Panc1 (cell line): Measurements from ENCODE around the gene DDB1. TPM values are rescaled to one million over a fixed set of nuclear protein-coding genes. Genes with fewer than 3 reads are reported as not detected.

Source experiments
- ATAC-seq: fragments of 200-7000 bp; cut with Tn5 transposase; 2 replicates; pipeline ENCODE4 v1.9.1; 2020; ENCODE audit warnings: mild to moderate bottlenecking, moderate library complexity
- Bru-seq: library from RNA; stranded (reverse); fragments of 400-500 nt; gene quantifications from one replicate; lab custom pipeline; 2021; lab: Mats Ljungman, UMichigan
- BruChase-seq, 2 experiments: library from RNA; stranded (reverse); fragments of 400-500 nt; gene quantifications; one replicate each; lab custom pipeline; 2021; lab: Mats Ljungman, UMichigan
- BruUV-seq: library from RNA; stranded (reverse); fragments of 400-500 nt; replicated peaks from 2 replicates; lab custom pipeline; 2021; lab: Mats Ljungman, UMichigan
- CTCF ChIA-PET: fragments of 300-600 bp; sonication (Branson Sonifier 250); formaldehyde crosslinking; loops from one replicate; lab custom pipeline; 2022; ENCODE audit warnings: antibody characterized with exemption; lab: Charles Lee
- POLR2A ChIA-PET: fragments of 300-600 bp; sonication (Branson Sonifier 250); formaldehyde crosslinking; loops from one replicate; lab custom pipeline; 2022; ENCODE audit warnings: antibody characterized with exemption; lab: Charles Lee
- DNase-seq: peaks from one replicate; pipeline ENCODE4 v3.0.0-alpha.2; 2010; ENCODE audit warnings: low read depth, low spot score
- H3K27ac ChIP-seq: 2 replicates; pipeline ENCODE4 v1.5.1; 2011; ENCODE audit warnings: mild to moderate bottlenecking, low read length, inconsistent platforms
- H3K27me3 ChIP-seq: fragments of 200-500 bp; sonication (Bioruptor generic); 2 replicates; pipeline ENCODE4 v1.6.0; 2014; ENCODE audit warnings: low read length, inconsistent platforms; ENCODE audit not compliant: control insufficient read depth, insufficient read depth
- H3K36me3 ChIP-seq: fragments of 200-500 bp; sonication (Bioruptor generic); 2 replicates; pipeline ENCODE4 v1.5.1; 2014; ENCODE audit warnings: inconsistent platforms, mild to moderate bottlenecking, low read length, moderate library complexity; ENCODE audit not compliant: control insufficient read depth, insufficient read depth
- H3K4me1 ChIP-seq: 2 replicates; pipeline ENCODE4 v1.5.1; 2011; ENCODE audit warnings: inconsistent platforms, mild to moderate bottlenecking, low read length, moderate library complexity; ENCODE audit not compliant: control insufficient read depth, insufficient read depth
- H3K4me3 ChIP-seq, 2 experiments: 2 replicates each; pipeline ENCODE4 v1.5.1; 2011 to 2012; ENCODE audit warnings: low read depth in 2 of 2, low read length in 2 of 2, mild to moderate bottlenecking in 2 of 2, inconsistent platforms in 1 of 2, moderate library complexity in 1 of 2
- H3K9me3 ChIP-seq: fragments of 200-500 bp; sonication (Bioruptor generic); 2 replicates; pipeline ENCODE4 v1.5.1; 2014; ENCODE audit warnings: low read depth, mild to moderate bottlenecking, inconsistent platforms, low read length, moderate library complexity; ENCODE audit not compliant: control insufficient read depth, insufficient read depth
- POLR2AphosphoS5 ChIP-seq: IDR thresholded peaks from 2 replicates; pipeline ENCODE4 v1.6.1; 2012; ENCODE audit warnings: mild to moderate bottlenecking, low read depth, low read length, moderate library complexity
- SIN3A ChIP-seq: IDR thresholded peaks from 2 replicates; pipeline ENCODE4 v1.6.1; 2012; ENCODE audit warnings: low read depth, mild to moderate bottlenecking, low read length, moderate library complexity, borderline replicate concordance; ENCODE audit not compliant: insufficient read depth
- TCF7L2 ChIP-seq: IDR thresholded peaks from 2 replicates; pipeline ENCODE4 v1.6.1; 2011; ENCODE audit warnings: mild to moderate bottlenecking, low read depth, low read length, inconsistent platforms
- in situ Hi-C: cut with HindIII; loops from 2 replicates; pipeline ENCODE4 v1.10.0; 2016; ENCODE audit warnings: low sequenced_read_pairs, low pct_unique_long_range_greater_than_20kb
- intact Hi-C: fragments of 100-400 bp; cut with micrococcal nuclease; formaldehyde crosslinking; loops from one replicate; pipeline ENCODE4 v1.10.0; 2022; ENCODE audit not compliant: unreplicated experiment
- long read RNA-seq: library from polyadenylated mRNA; unstranded; transcript quantifications from one replicate; pipeline ENCODE4 v2.0.0, GENCODE V29; 2021; ENCODE audit not compliant: unreplicated experiment
- polyA plus RNA-seq: library from polyadenylated mRNA; unstranded; fragments of >200 nt; gene quantifications from one replicate; pipeline ENCODE4 v1.2.1, GENCODE V29; 2012; ENCODE audit warnings: missing spikeins; ENCODE audit not compliant: insufficient read length
- total RNA-seq: library from RNA; stranded (reverse); gene quantifications from one replicate; pipeline ENCODE4 v1.2.1, GENCODE V29; 2021; ENCODE audit not compliant: unreplicated experiment
- TF ChIP-seq, protein P1 (sequence below), 2 experiments: IDR thresholded peaks; 2 replicates each; pipeline ENCODE4 v1.6.1; 2011 to 2012; ENCODE audit warnings: low read depth in 2 of 2, control low read depth in 1 of 2, low read length in 1 of 2, mild to moderate bottlenecking in 1 of 2, moderate library complexity in 1 of 2; ENCODE audit not compliant: insufficient read depth in 1 of 2
- TF ChIP-seq, protein P2 (sequence below): fragments of 450-650 bp; IDR thresholded peaks from 2 replicates; pipeline ENCODE4 v1.5.1; 2017; ENCODE audit warnings: mild to moderate bottlenecking

Gene DDB1
- total RNA-seq (217 TPM), Bru-seq, nascent RNA (percentile 87 among the genes with signal in this experiment), BruChase-seq, experiment 1, labeled RNA remaining after a 2-hour chase (percentile 90 among the genes with signal in this experiment), BruChase-seq, experiment 2, labeled RNA remaining after a 6-hour chase (percentile 95 among the genes with signal in this experiment)
- polyA plus RNA-seq, result 134 TPM
- long read RNA-seq, full-length matches to known transcripts, result 363 of 542 reads
- long read RNA-seq, partial matches to known transcripts, result 120 of 542 reads
- long read RNA-seq, other reads (novel, unspliced or antisense), result 59 of 542 reads

DNA sequence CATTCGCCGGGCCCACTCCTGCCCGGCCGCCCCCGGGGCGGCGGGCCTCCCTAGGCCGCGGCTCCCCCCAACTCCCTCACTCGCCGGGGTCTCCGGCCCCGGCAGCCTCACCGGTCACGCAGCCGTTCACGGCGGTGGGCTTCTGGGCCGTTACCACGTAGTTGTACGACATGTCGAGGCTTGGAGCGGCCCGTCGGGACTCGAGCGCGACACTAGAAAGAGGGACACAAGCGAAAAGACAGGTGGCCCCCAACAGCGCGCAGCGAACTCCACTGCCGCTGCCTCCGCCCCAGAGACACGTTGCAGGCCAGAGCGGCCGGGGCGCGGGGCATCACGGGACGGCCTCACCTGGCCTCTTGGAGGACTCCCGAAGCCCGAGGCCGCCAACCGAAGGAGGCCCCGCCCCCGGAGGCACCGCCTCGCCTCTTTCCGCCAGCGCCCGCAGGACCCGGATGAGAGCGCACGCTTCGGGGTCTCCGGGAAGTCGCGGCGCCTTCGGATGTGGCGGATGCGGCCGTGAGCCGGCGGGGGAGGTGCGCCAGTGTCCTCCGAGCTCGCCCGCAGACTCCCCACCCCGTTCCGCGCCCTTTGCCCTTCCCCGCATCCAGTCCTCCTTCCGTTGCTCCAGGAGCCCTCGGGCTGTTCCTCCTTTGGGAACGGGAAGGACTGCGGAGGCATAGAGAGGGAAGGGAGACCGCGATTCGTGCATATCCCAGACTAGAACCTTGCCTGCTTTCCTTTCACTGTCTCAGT is at the start of gene DDB1, which contains the start of gene TKFC:
Gene DDB1 (minus strand): TSS at position 309 of the 753 bp plus-strand sequence. CDS start 137 bp downstream, at position 172.
Gene TKFC (plus strand): TSS at position 432 of the 753 bp plus-strand sequence. CDS start 1,501 bp downstream, outside the sequence.
- peaks cover 31% of the 10 kb centered on the region for H3K4me1 ChIP-seq
- peak; percentile 78; the same call in 1 of the 2 replicates for TF ChIP-seq SIN3A
- TF ChIP-seq, protein P1, sequence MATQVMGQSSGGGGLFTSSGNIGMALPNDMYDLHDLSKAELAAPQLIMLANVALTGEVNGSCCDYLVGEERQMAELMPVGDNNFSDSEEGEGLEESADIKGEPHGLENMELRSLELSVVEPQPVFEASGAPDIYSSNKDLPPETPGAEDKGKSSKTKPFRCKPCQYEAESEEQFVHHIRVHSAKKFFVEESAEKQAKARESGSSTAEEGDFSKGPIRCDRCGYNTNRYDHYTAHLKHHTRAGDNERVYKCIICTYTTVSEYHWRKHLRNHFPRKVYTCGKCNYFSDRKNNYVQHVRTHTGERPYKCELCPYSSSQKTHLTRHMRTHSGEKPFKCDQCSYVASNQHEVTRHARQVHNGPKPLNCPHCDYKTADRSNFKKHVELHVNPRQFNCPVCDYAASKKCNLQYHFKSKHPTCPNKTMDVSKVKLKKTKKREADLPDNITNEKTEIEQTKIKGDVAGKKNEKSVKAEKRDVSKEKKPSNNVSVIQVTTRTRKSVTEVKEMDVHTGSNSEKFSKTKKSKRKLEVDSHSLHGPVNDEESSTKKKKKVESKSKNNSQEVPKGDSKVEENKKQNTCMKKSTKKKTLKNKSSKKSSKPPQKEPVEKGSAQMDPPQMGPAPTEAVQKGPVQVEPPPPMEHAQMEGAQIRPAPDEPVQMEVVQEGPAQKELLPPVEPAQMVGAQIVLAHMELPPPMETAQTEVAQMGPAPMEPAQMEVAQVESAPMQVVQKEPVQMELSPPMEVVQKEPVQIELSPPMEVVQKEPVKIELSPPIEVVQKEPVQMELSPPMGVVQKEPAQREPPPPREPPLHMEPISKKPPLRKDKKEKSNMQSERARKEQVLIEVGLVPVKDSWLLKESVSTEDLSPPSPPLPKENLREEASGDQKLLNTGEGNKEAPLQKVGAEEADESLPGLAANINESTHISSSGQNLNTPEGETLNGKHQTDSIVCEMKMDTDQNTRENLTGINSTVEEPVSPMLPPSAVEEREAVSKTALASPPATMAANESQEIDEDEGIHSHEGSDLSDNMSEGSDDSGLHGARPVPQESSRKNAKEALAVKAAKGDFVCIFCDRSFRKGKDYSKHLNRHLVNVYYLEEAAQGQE (IDR thresholded peaks at IDR 0.05; ENCODE audit: insufficient read depth in 1 of 2, low read depth in 2 of 2, low read length in 1 of 2), result 0 out of 4 replicates have a peak, but pooled peaks of 1 of the 2 experiments have one; percentile 28
- no peak for TF ChIP-seq TCF7L2
- TF ChIP-seq POLR2AphosphoS5, result peak; percentile 96
- TF ChIP-seq, protein P2, sequence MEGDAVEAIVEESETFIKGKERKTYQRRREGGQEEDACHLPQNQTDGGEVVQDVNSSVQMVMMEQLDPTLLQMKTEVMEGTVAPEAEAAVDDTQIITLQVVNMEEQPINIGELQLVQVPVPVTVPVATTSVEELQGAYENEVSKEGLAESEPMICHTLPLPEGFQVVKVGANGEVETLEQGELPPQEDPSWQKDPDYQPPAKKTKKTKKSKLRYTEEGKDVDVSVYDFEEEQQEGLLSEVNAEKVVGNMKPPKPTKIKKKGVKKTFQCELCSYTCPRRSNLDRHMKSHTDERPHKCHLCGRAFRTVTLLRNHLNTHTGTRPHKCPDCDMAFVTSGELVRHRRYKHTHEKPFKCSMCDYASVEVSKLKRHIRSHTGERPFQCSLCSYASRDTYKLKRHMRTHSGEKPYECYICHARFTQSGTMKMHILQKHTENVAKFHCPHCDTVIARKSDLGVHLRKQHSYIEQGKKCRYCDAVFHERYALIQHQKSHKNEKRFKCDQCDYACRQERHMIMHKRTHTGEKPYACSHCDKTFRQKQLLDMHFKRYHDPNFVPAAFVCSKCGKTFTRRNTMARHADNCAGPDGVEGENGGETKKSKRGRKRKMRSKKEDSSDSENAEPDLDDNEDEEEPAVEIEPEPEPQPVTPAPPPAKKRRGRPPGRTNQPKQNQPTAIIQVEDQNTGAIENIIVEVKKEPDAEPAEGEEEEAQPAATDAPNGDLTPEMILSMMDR, result no peak
- H3K4me3 ChIP-seq, result peak within 1 kb of the TSS; percentile 92 to 98
- no peaks in the 10 kb centered on the region for H3K27me3 ChIP-seq
- peak; percentile 97 for ATAC-seq
- no peaks in the 10 kb centered on the region for H3K9me3 ChIP-seq
- H3K27ac ChIP-seq, result peak within 1 kb of the TSS; percentile 98
- intact Hi-C loops (no loop called here), in situ Hi-C loops (no loop called here)
- no TSS peak for BruUV-seq
- DNase-seq, result peak; percentile 35
- ChIA-PET CTCF (interaction anchor here (1.9 kb wide), 1 partner anchor 52 kb away, joined by 11 read pairs; no protein-coding TSS in a partner anchor), POLR2A (interaction anchor here (0.6 kb wide), 1 partner anchor 40 kb away, joined by 4 read pairs; no protein-coding TSS in a partner anchor)
- H3K36me3 ChIP-seq, result peaks cover 13% of the 10 kb centered on the region

DNA sequence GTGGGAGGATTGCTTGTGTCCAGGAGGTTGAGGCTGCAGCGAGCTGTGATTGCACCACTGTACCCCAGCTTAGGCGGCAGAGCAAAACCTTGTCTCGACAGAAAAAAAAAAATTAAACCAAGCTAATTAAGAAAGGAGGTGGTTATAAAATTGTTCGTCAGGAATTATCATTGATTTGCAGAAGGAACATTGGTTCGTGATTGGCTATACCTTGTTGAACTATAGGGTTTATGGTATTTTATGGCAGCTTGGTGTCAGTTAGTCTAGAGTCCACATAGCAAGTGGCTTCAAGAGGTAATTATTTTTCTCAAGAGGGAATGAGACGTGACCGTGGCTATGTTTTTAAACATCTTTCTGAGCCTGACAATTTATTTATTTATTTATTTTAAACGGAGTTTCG is 48.0 kb upstream of the DDB1 start:
- Histone ChIP-seq H3K4me1 (no peaks in the 10 kb centered on the region), H3K27me3 (no peaks in the 10 kb centered on the region), H3K36me3 (no peaks in the 10 kb centered on the region), H3K4me3 (no peak overlapping the region), H3K27ac (no peak overlapping the region), H3K9me3 (no peaks in the 10 kb centered on the region)
- ChIA-PET POLR2A (no interaction called here), CTCF (interaction anchor here (0.5 kb wide), 1 partner anchor 25 kb away, joined by 5 read pairs; no protein-coding TSS in a partner anchor)
- DNase-seq, result no peak
- intact Hi-C loops (no loop called here), in situ Hi-C loops (no loop called here)
- BruUV-seq, result no TSS peak
- TF ChIP-seq SIN3A (no peak), TCF7L2 (no peak), POLR2AphosphoS5 (no peak)
- TF ChIP-seq, protein P1 (IDR thresholded peaks at IDR 0.05; ENCODE audit: insufficient read depth in 1 of 2, low read depth in 2 of 2, low read length in 1 of 2), result no peak
- TF ChIP-seq, protein P2, result no peak
- ATAC-seq, result no peak
